ENCODE results near the gene DNER. TPM values are rescaled to one million over a fixed set of nuclear protein-coding genes. Genes with fewer than 3 reads are reported as not detected.
A peak's percentile ranks its signal among the peaks of the same experiment; 100 is the strongest.

DNER gene
- total and polyA plus RNA-seq, 2 experiments from 2014 or later: 4.7 to 8.8 TPM

GRCh38 chr2:229409751-229410181, 304.6 kb downstream of the DNER start:
- peak; percentile 57 for DNase-seq (ENCODE audit: low spot score)
- Histone ChIP-seq H3F3A (replicated peaks; ENCODE audit: low read depth) (no peaks in the 10 kb centered on the region), H3K27me3 (ENCODE audit: insufficient read depth) (no peaks in the 10 kb centered on the region), H3K27ac (ENCODE audit: low read depth) (no peak overlapping the region), H2AFZ (0 out of 2 replicates have a peak overlapping the region, but pooled peaks have one; percentile 4), H3K4me1 (ENCODE audit: insufficient read depth) (peaks cover 25% of the 10 kb centered on the region), H3K36me3 (ENCODE audit: insufficient read depth) (no peaks in the 10 kb centered on the region), H3K9me2 (ENCODE audit: insufficient read depth) (peaks cover 5% of the 10 kb centered on the region; the same call in 1 of the 2 replicates), H4K20me1 (replicated peaks; ENCODE audit: insufficient read depth) (no peaks in the 10 kb centered on the region), H3K4me3 (no peak overlapping the region; the same call in 1 of the 2 replicates), H3K4me2 (peak overlapping the region; percentile 27), H3K79me2 (replicated peaks; ENCODE audit: insufficient read depth) (no peaks in the 10 kb centered on the region)
- TF ChIP-seq ETS1 (IDR thresholded peaks at IDR 0.05): no peak
- no peak for TF ChIP-seq CREB1 (CRISPR knock-in tag; IDR thresholded peaks at IDR 0.05; ENCODE audit: low read depth)
- TF ChIP-seq ZNF114 (CRISPR knock-in tag; IDR thresholded peaks at IDR 0.05): no peak
- no peak for TF ChIP-seq EZH2phosphoT487 (IDR thresholded peaks at IDR 0.05; ENCODE audit: unreplicated experiment)
- no peak for TF ChIP-seq ZNF462 (CRISPR knock-in tag; IDR thresholded peaks at IDR 0.05)
- TF ChIP-seq EZH2 (IDR thresholded peaks at IDR 0.05; ENCODE audit: low read depth, unreplicated experiment): no peak
- TF ChIP-seq REST (IDR thresholded peaks at IDR 0.05; ENCODE audit: unreplicated experiment): no peak
- no peak for TF ChIP-seq ZNF331 (CRISPR knock-in tag; IDR thresholded peaks at IDR 0.05; ENCODE audit: low read depth)
- no peak for TF ChIP-seq NANOG (IDR thresholded peaks at IDR 0.05; ENCODE audit: borderline replicate concordance)
- TF ChIP-seq STAT1 (IDR thresholded peaks at IDR 0.05; ENCODE audit: unreplicated experiment): no peak
- no peak for TF ChIP-seq POLR2AphosphoS5 (IDR thresholded peaks at IDR 0.05; ENCODE audit: low read depth)
- TF ChIP-seq CTCF (conservative IDR thresholded peaks at IDR 0.05; ENCODE audit: low read depth in 2 of 2): no peak
- no peak for TF ChIP-seq JUNB (IDR thresholded peaks at IDR 0.05; ENCODE audit: unreplicated experiment)
- Mint-ChIP-seq H3K27me3 (ENCODE audit: insufficient read depth, low read depth, poor library complexity) (peaks cover 7% of the 10 kb centered on the region), H3K9me3 (peaks cover 6% of the 10 kb centered on the region; the same call in 1 of the 3 replicates), H3K4me1 (peaks cover 25% of the 10 kb centered on the region), H3K36me3 (ENCODE audit: low read depth) (no peaks in the 10 kb centered on the region), H3K27ac (0 out of 2 replicates have a peak overlapping the region, but pooled peaks have one; percentile 0), H3K4me3 (no peak overlapping the region)
- no peak for ATAC-seq

Measured in GM23338 (cell line).